Measurements from ENCODE around the gene KLK15.

- TF ChIP-seq GATA2 (IDR thresholded peaks at IDR 0.05; ENCODE audit: low read depth, low read length) (no peak), GATA3 (IDR thresholded peaks at IDR 0.05; ENCODE audit: low read depth, low read length) (no peak)
Measured at GRCh38 chr19:50851620-50852019, 18.2 kb upstream of the KLK15 start.

Measured in SH-SY5Y (cell line).